GM19351 (cell line): ENCODE measurements around the gene PTPN3.
A peak's percentile ranks its signal among the peaks of the same experiment; 100 is the strongest.

Experiments
- ATAC-seq: cut with Tn5 transposase; IDR thresholded peaks from one replicate; pipeline ENCODE4 v1.9.1; 2021; ENCODE audit warnings: mild to moderate bottlenecking, moderate library complexity; ENCODE audit not compliant: unreplicated experiment

The PTPN3 gene

DNA sequence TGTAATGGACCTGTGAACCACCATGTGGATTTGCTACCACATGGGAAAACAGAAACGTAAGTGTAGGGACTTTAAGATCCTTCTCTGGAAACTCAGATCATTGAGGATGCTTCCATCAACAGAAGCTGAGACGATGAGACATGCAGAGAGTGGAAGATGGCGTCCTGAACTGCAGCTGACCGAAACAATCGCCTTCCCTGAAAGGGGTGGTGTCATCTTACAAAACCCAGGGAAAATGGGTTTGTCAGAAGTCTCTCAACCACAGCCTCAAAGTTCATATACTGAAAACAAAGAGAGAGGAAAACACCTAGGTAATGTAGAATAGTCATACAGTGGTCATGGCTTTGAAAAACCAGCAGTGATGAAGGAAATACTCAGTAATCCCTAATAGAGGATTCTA is 6.6 kb upstream of the PTPN3 start:
- ATAC-seq: no peak

DNA sequence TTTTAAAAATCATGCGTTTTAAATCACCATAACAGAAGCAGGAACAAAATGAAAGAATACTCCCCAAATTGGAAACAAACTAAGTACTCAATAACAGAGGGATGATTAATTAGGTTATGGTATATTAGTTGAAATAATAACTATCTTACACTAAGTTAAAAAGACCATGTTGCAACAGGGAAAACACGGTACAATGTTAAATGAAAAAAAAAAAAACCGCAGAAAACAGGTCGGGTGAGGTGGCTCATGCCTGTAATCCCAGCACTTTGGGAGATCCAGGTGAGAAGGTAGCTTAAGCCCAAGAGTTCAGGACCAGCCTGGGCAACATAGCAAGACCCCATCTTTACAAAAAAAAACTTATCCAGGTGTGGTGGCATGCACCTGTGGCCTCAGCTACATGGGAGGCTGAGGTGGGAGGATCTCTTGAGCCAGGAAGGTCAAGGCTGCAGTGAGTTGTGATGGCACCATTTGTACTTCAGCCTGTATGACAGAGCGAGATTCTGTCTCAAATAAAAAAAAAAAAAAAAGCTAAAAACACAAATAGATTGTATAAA is 2.4 kb upstream of the PTPN3 start:
- ATAC-seq: no peak

DNA sequence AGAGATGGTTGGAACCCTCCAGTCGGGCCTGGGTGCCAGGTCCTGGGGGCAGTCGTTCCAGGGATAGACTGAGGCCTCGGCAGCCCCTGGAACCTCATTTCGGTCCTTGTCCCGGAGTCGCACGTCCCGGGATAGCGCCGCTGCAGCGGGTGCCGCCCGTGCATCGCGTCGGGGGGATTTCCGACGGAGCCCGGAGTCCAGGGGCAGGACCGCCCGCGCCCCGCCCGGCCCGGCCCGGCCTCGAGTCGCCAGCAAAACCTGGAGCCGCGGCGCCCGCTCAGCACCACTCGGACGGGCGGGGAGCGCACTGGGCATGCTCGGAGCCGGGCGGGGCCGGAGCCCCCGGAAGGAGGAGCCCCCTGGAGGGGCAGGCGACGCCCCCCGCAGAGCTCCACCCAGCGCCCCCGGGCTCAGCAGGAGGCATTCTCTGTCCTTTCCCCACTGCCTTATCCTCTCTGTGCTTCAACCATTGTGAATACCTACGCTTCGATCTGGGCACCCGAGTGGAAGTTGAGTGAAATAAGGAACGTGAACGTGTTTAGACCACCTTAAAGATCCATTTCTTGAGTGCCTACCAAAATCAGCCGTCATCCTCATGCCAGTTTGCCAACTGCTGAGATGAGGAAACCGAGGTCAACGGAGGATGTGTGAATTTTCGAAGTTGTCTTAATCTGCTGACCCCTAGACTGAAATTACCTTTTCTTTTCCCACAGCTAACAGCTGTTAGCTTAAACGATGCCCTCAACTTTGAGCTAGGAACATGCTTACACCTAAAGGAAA is 1.7 kb upstream of the PTPN3 start:
- ATAC-seq: no peak

DNA sequence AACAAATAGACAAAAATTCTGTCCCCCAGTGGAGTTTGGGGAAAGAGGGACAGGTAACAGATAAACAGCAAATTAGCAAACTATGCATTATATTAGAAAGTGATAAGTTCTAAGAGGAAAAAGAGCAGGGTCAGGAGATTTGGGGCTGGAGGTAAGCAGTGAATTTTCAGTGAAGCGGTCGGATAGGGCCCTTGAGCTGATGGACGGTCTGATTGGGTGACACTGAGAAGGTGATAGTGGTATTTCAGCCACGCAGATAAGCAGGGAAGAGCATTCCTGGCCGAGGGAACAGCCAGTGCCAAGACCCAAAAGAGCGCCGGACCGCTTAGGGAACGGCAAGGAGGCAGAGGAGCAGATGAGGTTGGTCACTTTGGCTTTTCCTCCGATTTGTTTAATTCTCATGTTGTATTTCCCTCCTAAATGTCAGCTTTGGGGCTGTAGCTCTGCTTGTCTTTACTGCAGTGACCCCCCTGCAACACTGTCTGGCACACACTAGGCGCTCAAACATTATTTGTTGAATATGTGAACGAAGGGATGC is 1.1 kb upstream of the PTPN3 start:
- no peak for ATAC-seq

DNA sequence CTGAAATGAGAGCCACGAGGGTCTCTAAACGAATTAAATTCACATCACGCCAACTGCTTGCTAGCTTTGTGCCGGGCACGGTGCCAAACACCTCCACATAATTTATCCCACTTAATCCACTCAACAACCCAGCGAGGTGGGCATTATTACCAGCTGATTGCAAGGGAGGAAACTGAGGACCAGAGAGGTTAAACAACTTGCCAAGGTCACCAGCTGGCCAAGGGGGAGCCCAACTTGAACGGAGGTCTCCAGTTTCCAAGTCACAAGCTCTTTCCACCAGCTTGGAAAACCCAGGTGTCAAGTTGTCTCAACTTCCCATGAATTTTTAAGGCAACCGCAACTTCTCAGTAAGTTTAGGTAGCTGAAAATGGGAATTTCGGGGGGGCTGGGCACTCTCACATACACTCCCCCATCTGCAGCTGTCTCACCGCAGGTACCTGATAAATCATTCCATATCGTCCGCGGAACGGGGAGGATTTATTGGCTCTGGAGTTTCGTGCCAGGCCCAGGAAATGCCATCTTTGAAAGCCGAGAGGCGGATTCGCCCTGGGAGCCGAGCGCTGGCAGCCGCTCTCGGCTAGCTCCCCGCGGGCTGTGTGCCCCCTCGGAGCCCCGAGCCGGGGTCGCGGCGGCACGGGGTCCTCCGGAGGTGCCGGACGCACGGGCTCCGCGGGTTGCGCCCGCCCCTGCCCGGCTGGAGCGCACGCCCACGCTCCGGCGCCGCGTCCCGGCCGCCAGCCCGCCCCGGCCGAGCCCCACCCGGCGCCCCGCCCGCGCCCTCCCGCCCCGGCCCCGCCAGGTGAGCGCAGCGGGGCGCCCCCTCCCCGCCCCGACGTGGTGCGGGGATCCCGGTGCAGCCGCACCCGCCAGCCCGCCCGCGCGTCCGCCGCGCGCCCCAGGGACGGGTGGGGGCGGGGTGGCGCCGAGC is 617 bp downstream of the PTPN3 start:
- ATAC-seq: peak; percentile 25

DNA sequence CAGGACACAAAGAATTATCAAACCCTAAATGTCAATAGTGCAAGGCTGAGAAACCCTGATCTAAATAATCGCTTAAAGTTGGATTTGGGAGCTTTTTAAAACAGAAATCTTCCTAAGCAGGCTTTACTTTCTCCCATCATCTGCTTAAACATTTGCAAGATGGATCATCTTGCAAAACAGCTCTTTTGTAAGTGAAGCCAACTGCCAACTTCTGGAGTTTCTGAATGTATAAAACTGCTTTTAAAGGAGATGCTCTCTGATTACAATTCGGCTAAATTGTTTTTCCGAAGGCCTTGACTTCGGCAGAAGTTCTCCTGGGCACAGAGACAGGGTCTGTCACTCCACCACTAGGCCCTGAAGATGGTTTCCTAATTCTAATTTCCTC is 1.3 kb downstream of the PTPN3 start:
- no peak for ATAC-seq

DNA sequence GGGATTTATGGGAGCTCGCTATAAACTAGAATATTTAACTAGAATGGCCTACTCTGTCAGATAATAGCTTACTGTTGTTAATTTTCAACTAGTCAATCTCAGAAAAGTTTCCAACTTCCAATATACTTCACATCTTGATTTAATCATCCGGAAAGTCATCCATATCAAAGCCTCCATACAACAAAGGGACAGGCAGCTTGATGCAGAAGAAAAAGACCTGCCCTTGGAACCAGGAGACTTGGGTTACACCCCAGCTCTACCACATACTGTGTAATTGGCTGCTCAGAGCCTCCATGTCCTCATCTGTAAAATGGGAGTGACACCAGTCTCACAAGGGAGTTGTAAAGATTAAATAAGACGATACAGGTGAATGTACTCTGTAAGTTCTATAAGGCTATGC is 1.9 kb downstream of the PTPN3 start:
- ATAC-seq: no peak

DNA sequence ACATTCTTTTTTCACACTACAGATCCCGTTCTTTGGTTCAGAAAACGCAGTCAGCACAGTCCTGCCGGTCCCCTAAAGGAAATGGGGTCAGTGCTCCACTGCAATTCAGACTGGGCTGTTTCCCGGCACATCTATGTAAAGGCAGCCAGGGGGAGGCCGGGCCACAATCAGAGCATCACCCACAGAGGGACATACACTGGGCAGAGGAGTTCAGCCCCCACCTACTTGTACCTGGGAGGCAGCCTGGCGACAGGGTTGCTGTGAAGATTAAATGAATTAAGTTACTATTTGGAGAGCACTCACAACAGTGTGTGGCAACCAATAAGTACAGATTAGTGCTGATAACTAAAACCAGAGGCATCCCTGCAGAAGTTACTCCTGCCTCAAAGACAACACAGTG is 4.5 kb downstream of the PTPN3 start:
- ATAC-seq: no peak

DNA sequence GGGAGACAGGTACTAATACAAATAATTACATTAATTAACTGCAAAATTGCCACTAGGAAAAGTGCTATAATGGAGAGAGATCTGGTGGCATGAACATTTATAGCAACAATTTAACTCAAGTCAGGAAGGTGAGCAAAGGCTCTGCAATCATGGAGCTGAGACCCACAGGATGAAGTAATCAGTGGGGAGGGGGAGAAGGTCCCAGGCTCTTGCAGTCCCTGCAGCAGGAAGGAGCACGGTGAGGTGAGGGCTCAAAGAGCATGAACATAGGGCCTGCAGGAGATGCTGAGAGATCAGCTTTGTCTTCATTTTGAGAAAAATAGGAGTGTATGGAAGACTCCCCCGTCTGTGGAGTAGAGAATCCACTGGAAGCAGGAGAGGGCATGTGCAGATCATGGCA is 6.5 kb downstream of the PTPN3 start:
- no peak for ATAC-seq

DNA sequence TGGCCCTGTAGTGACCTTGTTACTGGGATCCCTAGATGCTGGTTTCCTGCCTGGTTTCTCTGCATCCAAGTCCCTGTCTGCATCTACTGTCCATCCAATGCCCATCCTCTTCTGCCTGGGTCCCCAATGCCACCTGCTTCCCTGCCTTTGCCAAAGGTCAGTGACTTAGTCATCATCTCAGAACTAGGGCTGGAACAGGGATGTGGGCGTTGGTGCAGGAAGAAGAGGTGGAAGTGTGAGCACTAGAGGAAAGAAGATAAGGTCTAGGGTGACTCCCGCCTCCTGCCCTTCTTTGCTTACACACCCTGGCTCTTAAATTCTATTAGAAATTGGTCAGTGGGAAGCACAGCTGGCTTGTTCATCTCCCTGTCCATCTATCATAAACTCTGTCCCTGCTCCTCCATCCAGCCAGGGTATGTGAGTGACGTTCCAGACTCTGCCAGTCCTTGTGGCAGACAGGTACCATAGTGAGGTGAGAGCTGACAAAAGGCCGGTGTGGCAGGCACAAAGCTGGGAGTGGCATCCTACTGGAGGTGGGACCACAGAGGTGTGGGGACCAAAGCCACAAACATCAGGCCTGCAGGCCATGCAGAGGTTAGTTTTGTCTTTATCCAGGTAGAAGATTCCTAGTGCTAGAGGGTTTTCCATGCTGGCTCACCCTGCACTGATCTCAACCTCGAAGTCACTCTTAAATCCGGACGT is 9.2 kb downstream of the PTPN3 start:
- ATAC-seq: no peak

DNA sequence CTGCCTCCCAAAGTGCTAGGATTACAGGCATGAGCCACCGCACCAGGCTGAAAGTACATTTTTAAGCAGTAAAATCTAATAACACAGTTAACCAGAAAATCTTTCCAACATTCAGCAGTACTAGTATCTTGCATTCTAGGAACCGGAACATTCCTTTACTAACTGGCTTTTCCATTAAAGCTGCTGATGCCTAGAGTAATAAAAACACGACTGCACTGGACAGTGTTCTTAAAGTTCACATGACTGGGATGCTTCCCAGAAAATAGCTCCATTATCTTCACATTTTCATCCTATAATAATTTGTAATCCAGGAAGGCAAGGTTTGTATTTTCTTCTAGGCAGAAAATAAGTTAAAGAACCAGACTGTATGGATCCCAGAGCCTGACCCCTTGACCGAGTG is 9.8 kb downstream of the PTPN3 start:
- ATAC-seq: no peak

DNA sequence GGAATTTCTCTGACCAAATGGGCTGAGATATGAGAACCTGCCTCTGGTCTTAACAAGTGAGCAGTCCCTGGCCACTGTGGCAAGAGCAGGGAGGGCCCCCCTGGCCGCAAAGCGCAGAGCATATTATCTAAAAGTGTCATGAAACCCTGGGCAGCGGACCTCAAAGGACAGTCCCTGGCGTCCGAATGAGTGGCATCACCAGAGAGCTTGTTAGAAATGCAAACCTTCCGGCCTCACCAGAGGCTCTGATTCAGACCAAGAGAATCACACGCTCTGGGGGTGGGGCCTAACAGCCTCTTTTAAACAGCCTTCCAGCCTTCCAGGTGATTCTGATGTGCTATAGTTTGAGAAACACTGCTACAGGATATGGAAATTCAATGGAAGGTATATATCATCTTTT is 10.9 kb downstream of the PTPN3 start:
- no peak for ATAC-seq

DNA sequence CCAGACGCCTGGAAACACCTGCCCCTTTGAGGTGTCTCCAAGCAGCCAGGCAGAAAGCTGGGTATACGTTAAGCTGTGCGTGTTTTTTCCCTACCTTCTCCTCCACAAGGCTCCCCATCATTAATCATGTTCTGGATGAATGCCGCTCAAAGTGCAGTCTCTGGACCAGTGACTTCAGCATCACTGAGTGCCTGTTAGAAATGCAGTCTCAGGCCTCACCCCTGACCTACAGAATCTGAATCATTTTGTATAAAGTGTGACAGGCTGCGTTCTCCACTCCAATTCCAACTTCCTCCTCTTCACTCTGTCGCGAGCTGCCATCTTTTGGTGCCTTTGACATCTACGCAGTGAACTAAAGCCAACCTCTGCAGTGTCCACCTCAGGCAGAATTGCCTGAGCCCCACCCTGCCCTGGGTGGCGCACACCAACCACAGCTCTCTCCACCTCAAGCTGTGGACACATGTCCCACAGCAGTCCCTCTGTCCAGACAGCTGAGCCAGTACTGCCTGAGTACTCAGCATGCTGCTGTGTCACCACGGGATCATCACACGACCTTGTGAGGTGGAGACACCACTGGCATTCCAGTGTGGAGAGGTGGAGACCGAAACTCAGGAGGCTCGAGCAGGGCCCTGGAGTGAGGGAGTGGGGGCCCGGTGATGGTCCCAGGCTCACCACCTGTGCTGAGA is 14.2 kb downstream of the PTPN3 start:
- no peak for ATAC-seq

DNA sequence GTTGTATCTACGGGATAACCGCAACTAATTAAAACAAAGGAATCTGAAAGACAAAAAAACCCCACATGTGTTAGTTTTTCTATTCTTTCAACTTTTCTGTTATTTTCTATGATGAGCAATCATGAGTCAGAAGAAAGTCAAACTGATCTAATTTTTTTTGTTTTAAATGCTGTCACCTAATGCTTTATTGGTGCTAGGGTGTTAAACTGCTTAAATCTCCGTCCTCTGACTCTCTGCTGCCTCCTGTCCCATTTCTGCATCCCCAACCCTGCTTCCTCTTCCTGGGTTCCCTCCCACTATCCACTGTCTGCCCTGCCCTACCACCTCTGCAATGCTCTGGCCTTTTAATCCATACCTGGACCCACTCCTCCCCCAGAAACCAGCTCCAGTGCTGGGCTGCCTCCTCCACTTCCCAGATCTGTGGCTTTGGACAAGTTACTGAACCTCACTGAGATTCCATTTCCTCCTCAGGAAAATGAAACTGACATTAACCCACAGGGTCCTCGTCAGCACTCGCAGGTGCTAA is 15.7 kb downstream of the PTPN3 start:
- ATAC-seq: no peak

DNA sequence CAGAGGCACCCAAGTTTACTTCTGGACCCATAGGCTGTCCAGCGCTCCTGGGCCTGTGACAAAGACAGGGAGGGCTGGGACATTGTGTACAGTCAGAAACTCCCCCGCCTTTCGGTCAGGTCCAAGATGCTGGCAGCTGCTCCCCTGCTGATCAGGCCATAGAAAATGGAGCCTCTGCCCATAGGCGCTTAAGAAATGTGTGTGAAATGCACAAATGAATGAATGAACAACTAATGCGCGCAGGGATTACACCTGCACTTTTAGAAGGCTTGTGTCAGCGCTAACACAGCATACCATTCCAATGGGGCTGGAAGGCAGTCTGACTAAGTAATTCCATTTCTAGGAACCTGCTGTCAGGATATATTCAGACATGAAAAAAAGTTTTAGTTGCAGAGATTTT is 16.3 kb downstream of the PTPN3 start:
- ATAC-seq: no peak

DNA sequence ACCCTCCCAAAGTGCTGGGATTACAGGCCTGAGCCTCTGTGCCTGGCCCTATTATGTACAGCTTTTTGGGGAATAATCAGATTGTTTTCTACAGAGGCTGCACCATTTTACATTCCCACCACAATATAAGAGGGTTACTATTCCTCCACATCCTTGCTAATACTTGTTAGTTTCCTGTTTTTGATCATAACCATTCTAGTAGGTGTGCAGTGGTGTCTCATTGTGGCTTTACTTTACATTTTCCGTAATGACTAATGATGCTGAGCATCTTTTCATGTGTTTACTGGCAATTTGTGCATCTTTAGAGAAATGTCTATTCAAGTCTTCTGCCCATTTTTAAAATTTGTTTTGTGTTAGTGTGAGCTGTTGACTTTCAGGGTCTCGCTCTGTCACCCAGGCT is 18.3 kb downstream of the PTPN3 start:
- ATAC-seq: no peak

DNA sequence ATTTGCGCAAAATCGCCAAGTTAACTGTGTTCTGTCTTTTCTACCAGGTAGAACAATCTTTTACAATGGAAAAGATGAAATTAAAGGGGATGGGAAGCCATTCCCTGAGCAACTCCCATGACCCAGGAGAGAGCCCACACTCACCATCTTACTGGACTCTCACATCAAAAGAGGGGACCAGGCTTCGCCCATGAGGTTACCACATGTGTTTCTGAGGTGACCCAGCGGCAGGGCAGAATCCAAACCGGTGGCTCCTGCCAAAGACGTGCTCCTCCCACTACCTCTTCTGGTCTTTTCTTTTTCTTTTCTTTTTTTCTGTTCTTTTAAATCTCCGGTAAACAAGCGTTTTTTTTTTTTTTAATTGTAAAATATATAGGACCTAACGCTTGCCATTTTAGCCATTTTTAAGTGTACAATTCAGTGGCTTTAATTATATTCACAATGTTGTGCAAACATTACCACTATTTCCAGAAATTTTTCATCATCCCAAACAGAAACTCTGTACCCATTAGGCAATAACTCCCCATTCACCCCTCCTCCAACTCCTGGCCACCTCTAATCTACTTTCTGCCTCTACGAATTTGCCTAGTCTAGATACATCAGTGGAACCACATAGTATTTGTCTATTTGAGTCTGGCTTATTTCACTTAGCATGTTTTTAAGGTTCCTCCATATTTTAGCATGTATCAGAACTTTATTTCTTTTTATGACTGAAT is 19.3 kb downstream of the PTPN3 start:
- ATAC-seq: no peak

DNA sequence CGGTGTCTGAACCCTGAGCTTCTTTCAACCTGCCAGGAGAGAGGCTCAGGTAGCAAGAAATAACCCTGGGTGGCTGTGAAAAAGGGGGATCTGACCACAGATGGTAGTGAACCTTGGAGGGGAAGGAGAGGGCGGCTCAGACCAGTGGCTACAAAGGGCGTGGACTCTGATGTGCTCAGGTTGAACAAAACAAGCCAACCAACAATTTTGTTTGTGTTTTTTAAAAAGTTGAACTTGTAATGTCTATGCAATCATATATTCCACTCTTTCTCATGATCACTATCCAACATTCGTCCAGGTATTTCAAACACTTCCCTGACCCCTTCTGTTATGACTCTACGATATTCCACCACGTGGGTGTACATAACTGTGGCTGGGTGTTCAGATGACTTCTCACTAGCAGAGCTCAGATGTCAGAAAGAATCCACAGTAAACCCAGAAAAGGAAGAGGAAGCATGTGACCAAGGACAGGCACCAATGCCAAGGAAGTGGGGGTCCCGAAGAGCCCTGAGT is 20.0 kb downstream of the PTPN3 start:
- no peak for ATAC-seq
